ENCODE data around the gene FBXO36. TPM values are rescaled to one million over a fixed set of nuclear protein-coding genes. Genes with fewer than 3 reads are reported as not detected.

The FBXO36 gene
- total RNA-seq, 4 donors from 2014 or later: 0.64 to 2.2 (median 0.98) TPM

DNA sequence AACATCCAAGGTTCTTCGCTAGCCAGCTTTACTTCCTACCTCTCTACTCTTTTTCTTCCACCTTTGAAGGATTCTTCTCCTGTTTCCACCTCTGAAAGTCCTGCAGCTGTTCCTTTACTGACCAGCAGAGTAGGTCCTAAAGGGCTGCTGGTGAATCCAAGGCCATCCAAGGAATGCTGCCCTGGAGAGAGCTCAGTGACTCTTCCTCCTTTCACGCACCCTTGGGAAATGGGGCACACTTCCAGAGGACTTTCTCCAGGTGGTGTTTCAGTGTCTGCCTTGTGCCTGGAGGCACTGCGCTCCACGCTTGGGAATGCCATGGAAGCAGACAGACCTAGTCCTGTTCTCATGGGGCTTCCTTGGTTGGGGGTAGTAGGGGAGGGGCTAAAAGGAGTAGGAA, 101.0 kb downstream of the FBXO36 start:
- TF ChIP-seq, protein P1, sequence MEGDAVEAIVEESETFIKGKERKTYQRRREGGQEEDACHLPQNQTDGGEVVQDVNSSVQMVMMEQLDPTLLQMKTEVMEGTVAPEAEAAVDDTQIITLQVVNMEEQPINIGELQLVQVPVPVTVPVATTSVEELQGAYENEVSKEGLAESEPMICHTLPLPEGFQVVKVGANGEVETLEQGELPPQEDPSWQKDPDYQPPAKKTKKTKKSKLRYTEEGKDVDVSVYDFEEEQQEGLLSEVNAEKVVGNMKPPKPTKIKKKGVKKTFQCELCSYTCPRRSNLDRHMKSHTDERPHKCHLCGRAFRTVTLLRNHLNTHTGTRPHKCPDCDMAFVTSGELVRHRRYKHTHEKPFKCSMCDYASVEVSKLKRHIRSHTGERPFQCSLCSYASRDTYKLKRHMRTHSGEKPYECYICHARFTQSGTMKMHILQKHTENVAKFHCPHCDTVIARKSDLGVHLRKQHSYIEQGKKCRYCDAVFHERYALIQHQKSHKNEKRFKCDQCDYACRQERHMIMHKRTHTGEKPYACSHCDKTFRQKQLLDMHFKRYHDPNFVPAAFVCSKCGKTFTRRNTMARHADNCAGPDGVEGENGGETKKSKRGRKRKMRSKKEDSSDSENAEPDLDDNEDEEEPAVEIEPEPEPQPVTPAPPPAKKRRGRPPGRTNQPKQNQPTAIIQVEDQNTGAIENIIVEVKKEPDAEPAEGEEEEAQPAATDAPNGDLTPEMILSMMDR (IDR thresholded peaks at IDR 0.05 in 4 of 5, conservative IDR thresholded peaks at IDR 0.05 in 1 of 5): no peak
- no peak for TF ChIP-seq POLR2A (IDR thresholded peaks at IDR 0.05)
- Histone ChIP-seq H3K36me3 (no peaks in the 10 kb centered on the region), H3K27ac (no peak overlapping the region), H3K4me3 (no peak overlapping the region), H3K27me3 (no peaks in the 10 kb centered on the region), H3K4me1 (no peaks in the 10 kb centered on the region), H3K9me3 (no peaks in the 10 kb centered on the region)
- DNase-seq: no peak
- in situ Hi-C loops (cut with MboI; ENCODE audit: low sequenced_read_pairs in 4 of 4): loop anchor here in 1 of 4 donors (25.0 kb wide), 1 partner anchor 589 kb away; no protein-coding TSS in a partner anchor
- intact Hi-C loops (cut with DNase I; ENCODE audit: low total_unique reads): no loop called here
- ATAC-seq: no peak

DNA sequence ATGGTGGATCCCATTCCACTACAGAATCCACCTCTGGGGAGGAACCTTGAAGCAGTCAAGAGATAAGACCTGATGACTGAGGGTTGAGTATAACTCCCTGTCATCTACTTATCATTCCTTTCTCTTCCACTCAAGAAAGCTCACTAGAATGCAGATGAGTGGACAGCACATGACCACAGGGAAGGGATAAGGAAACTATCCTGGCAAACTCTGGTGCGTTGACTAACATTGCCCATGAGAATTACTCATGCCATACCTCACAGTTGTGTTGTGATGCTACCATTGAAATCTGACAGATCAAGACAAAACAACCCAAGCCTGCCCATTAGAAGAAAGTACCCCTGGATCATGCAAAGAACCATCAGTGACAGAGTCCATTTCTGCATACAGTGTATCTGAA, 119.9 kb downstream of the FBXO36 start:
- Histone ChIP-seq H3K4me3 (no peak overlapping the region), H3K9me3 (no peaks in the 10 kb centered on the region), H3K27me3 (no peaks in the 10 kb centered on the region), H3K27ac (no peak overlapping the region), H3K36me3 (no peaks in the 10 kb centered on the region), H3K4me1 (no peaks in the 10 kb centered on the region)
- DNase-seq (no peak), ATAC-seq (no peak)
- no peak for TF ChIP-seq POLR2A (IDR thresholded peaks at IDR 0.05)
- TF ChIP-seq, protein P1 (IDR thresholded peaks at IDR 0.05 in 4 of 5, conservative IDR thresholded peaks at IDR 0.05 in 1 of 5): no peak
- intact Hi-C loops (cut with DNase I; ENCODE audit: low total_unique reads) (no loop called here), in situ Hi-C loops (cut with MboI; ENCODE audit: low sequenced_read_pairs in 4 of 4) (no loop called here)

DNA sequence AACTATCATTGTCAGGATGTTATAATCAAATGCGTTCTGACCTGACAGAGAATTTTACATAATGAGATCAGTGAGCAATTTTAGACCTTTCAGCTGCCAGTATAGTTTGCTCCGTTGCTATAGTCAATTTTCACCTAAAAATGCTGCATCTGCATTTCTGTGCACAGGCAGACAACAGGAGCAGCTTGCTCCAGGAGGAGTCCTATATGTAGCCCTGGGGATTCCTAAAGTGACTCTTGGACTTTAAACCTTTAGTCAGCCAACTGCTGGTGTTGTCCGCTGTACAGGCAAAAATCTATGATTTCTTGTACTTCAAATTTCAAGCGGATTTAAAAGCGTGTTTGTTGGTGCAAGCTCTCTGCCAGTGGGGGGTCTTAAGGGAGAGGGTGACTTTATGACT, 120.7 kb downstream of the FBXO36 start:
- no peaks in the 10 kb centered on the region for H3K9me3 ChIP-seq
- no peaks in the 10 kb centered on the region for H3K27me3 ChIP-seq
- H3K4me3 ChIP-seq: no peak overlapping the region
- no peak for DNase-seq
- H3K4me1 ChIP-seq: no peaks in the 10 kb centered on the region
- no peak overlapping the region for H3K27ac ChIP-seq
- no peaks in the 10 kb centered on the region for H3K36me3 ChIP-seq
- intact Hi-C loops (cut with DNase I; ENCODE audit: low total_unique reads): no loop called here
- in situ Hi-C loops (cut with MboI; ENCODE audit: low sequenced_read_pairs in 4 of 4): no loop called here
- TF ChIP-seq, protein P1 (IDR thresholded peaks at IDR 0.05 in 4 of 5, conservative IDR thresholded peaks at IDR 0.05 in 1 of 5): no peak
- TF ChIP-seq POLR2A (IDR thresholded peaks at IDR 0.05): no peak
- no peak for ATAC-seq

DNA sequence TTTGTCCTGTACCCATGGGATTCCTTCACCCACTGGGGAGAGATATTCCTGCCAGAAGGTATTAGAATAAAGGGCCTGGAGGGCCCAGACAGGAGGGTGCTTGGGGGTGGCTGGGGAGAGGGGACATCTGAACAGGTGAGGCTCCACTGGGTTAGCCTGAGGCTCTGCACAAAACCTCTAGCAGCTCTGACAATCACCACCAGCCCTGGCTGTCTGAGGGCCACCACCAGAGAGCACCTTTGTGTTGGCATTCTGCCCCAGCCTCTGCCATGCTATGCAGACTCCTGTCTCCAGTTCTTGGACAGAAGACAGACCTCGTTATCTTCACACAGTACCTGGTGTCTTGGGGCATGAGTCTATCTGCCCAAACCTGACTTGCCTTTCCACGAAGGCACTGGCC, 121.2 kb downstream of the FBXO36 start:
- no peaks in the 10 kb centered on the region for H3K36me3 ChIP-seq
- no peak overlapping the region for H3K27ac ChIP-seq
- DNase-seq: no peak
- no peak overlapping the region for H3K4me3 ChIP-seq
- no peak for ATAC-seq
- no peaks in the 10 kb centered on the region for H3K4me1 ChIP-seq
- intact Hi-C loops (cut with DNase I; ENCODE audit: low total_unique reads): no loop called here
- TF ChIP-seq, protein P1 (IDR thresholded peaks at IDR 0.05 in 4 of 5, conservative IDR thresholded peaks at IDR 0.05 in 1 of 5): no peak
- TF ChIP-seq POLR2A (IDR thresholded peaks at IDR 0.05): no peak
- no peaks in the 10 kb centered on the region for H3K27me3 ChIP-seq
- in situ Hi-C loops (cut with MboI; ENCODE audit: low sequenced_read_pairs in 4 of 4): no loop called here
- H3K9me3 ChIP-seq: no peaks in the 10 kb centered on the region

DNA sequence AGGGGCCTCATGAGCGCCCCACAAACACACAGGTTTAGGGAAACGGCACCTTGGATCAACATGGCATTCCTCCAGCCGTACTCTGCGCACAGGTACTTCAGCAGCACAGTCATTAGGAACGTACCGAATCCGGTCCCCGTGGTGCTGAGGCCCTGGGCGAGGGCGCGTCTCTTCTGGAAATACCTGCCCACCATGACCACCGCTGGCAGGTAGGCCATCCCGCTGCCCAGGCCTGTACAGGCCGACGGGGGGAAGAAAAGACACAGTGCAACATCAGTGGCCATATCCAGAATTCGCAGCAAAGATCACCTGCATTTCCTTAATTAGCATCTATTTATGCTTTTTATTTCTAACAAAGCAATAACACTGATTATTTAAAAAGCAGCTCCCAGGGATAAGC, 124.2 kb downstream of the FBXO36 start:
- H3K4me1 ChIP-seq: no peaks in the 10 kb centered on the region
- ATAC-seq: no peak
- in situ Hi-C loops (cut with MboI; ENCODE audit: low sequenced_read_pairs in 4 of 4): no loop called here

More for the DNA sequence above, 124.2 kb downstream of the FBXO36 start:
- Histone ChIP-seq H3K9me3 (no peaks in the 10 kb centered on the region), H3K4me3 (no peak overlapping the region), H3K27ac (no peak overlapping the region), H3K36me3 (no peaks in the 10 kb centered on the region), H3K27me3 (no peaks in the 10 kb centered on the region)
- TF ChIP-seq, protein P1 (IDR thresholded peaks at IDR 0.05 in 4 of 5, conservative IDR thresholded peaks at IDR 0.05 in 1 of 5): no peak
- no peak for TF ChIP-seq POLR2A (IDR thresholded peaks at IDR 0.05)
- intact Hi-C loops (cut with DNase I; ENCODE audit: low total_unique reads): no loop called here
- DNase-seq: no peak

Data from gastrocnemius medialis (tissue), 4 donors.